DMS114 treated with DMSO at 0.1 percent for 48 hours (cell line): ENCODE measurements around the gene NPAT.
A peak's percentile ranks its signal among the peaks of the same experiment; 100 is the strongest.

Experiments used
- DNase-seq: peaks from one replicate; lab custom pipeline; 2025; ENCODE audit not compliant: unreplicated experiment; lab: John Stamatoyannopoulos, UW

Gene NPAT

DNA sequence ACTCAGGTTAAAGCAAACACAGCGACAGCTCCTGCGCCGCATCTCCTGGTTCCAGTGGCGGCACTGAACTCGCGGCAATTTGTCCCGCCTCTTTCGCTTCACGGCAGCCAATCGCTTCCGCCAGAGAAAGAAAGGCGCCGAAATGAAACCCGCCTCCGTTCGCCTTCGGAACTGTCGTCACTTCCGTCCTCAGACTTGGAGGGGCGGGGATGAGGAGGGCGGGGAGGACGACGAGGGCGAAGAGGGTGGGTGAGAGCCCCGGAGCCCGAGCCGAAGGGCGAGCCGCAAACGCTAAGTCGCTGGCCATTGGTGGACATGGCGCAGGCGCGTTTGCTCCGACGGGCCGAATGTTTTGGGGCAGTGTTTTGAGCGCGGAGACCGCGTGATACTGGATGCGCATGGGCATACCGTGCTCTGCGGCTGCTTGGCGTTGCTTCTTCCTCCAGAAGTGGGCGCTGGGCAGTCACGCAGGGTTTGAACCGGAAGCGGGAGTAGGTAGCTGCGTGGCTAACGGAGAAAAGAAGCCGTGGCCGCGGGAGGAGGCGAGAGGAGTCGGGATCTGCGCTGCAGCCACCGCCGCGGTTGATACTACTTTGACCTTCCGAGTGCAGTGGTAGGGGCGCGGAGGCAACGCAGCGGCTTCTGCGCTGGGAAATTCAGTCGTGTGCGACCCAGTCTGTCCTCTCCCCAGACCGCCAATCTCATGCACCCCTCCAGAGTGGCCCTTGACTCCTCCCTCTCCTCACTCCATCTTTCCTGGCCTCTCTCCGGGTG is at the start of gene NPAT, which contains the start of gene ATM:
TSS of gene NPAT (minus strand) at position 65 of the 774 bp plus-strand sequence. CDS start 102 bp downstream, outside the sequence.
TSS of gene ATM (plus strand) at position 494 of the 774 bp plus-strand sequence. CDS start 4,558 bp downstream, outside the sequence.
- peak; percentile 90 for DNase-seq

GRCh38 chr11:108269583-108269982 is 47.1 kb upstream of the NPAT start:
- no peak for DNase-seq

DNA sequence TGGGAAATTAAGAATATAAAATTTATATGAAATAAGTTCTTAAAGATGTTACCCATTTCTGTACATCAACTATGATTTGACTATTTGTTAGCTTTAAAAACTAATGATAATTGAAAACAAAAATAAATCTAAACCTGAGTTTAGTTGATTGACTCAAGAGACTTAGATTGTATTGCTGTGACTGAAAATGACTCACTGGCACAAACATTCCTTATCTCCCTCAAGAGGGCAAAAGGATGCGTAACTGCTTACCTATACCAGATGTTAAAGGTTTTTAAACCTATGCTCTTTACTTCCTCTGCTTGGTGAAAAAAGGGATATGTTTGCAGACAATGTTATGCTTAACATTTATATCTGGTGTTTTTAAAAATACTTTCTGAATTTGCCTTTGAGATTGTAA is 30.7 kb upstream of the NPAT start:
- DNase-seq: no peak

GRCh38 chr11:108246885-108247284 is 24.4 kb upstream of the NPAT start:
- no peak for DNase-seq

DNA sequence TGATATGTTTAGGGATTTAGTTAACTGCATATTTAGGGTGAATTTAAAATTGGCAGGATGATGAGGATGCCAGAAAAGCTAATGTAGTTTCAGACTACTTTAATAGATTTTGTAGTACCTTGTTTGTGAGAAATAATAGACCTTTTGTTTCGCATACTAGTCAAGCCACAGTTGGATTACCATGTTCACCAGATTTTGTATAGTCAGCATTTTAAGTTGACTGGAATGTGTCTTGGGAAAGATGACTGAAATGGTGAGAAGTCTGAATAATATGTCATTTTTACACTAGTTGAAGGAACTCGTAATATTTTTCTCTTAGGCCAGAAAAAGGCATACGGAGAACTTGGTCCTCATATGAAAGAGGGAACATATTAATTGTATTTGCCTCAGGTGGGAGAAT is 23.9 kb upstream of the NPAT start:
- no peak for DNase-seq

DNA sequence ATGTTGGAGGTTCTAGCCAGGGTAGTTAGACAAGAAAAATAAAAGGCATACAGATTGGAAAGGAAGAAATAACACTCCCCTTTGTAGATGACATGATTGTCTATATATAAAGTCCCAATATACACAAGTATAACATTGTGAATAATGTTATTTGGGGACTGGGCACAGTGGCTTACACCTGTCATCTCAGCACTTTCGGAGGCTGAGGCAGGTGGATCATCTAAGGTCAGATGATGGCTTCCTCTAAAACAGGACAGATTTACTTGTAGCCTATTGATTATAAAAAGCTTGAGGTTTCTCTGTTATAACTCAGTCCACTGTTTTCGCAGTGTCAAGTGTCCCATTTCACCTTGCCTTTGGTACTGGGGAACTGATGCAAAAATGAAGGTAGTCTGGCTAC is 20.0 kb upstream of the NPAT start:
- no peak for DNase-seq

DNA sequence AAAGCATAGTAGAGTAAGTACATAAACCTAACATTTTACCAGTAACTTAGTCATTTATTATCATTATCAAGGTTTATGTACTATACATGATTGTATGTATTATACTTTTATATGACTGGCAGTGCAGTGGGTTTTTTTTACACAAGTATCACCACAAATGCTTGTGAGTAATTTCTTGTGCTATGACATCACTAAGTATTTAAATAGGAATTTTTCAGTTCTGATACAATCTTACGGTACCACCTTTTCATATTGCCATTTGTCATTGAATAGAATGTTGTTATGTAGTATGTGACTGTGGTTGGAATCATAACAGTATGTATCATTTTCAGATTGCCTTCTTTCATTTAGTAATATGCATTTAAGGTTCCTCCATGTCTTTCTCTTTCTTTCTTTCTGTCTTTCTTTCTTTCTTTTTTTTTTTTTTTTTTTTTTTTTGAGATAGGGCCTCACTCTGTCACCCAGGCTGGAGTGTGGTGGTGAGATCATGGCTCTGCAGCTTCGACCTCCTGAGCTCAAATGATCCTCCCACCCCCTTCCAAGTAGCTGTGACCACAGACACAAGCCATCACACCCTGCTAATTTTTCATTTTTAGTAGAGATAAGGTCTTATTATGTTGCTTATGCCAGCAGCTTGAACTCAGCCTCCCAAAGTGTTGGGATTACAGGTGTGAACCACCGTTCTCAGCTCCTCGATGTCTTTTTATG is 19.0 kb upstream of the NPAT start:
- DNase-seq: no peak

DNA sequence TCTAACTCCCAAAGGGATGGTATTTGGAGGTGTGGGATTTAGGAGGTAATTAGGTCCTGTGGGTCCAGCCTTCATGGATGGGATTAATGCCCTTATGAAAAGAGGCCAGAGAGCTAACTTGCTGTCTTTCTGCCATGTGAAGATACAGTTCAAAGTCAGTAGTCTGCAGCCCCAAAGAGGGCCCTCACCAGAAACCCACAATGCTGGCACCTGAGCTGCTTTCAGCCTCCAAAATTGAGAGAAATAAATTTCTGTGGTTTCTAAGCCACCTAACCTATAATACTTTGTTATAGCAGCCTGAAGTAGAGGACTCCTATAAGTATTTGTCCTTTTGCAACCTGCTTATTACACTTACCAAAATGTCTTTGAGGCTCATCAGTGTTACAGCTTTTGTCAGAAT is 16.6 kb upstream of the NPAT start:
- DNase-seq: no peak

DNA sequence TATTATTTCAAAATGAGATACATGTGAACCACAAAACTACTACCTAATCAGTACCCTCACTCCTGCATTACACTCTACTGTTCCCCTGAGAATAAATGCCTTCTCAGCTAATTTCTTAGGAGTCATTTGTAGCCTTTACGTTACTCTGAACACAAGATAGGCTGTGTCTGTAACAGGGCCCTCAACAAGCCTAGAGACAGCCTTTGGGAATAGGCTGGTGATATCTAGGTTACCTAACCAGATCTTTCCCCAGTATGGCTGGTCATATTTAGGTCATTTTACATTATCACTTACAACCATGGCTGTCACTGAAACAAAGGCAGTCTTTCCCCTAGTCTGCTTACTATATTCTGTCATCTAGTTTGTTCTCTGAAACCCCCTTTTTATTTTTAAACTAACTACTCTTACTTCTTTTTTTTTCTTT is 14.6 kb upstream of the NPAT start:
- no peak for DNase-seq

DNA sequence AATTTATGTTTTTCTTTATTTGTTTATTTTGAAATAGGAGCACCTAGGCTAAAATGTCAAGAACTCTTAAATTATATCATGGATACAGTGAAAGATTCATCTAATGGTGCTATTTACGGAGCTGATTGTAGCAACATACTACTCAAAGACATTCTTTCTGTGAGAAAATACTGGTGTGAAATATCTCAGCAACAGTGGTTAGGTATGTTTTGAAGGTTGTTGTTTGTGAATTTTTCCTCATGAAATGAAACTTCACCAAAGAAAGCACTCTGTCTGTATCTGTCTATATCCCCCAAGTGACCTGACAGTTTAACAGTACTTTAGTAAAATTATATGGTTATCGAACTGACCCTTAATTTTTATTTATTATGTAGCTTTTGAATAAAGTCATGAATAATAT is 13.2 kb upstream of the NPAT start:
- DNase-seq: no peak

GRCh38 chr11:108235192-108235591 is 12.8 kb upstream of the NPAT start:
- no peak for DNase-seq

- DNase-seq: no peak
These were observed 11.0 kb upstream of the NPAT start for GRCh38 chr11:108233277-108233945.

DNA sequence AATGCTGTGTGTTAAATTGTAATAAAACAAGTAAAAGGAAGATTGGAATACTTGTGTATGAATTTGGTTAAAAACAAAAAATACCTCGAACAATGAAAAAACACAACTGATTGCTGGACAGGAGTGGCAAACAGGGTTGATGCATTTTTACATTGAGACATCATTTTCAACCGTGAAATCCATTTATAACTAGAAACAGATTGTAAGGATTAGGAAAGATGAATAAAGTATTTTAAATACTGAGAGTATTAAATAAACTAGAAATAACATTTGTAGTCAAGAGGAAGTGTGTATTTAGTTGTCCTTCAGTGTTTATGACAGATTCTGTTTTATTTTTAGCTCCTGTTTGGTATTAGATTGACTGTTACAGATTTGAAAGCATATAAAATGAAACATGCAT is 5.8 kb upstream of the NPAT start:
- no peak for DNase-seq

- no peak for DNase-seq
These were observed 3.6 kb upstream of the NPAT start for GRCh38 chr11:108226036-108226435.

GRCh38 chr11:108224911-108225786 is 2.7 kb upstream of the NPAT start:
- no peak for DNase-seq

DNA sequence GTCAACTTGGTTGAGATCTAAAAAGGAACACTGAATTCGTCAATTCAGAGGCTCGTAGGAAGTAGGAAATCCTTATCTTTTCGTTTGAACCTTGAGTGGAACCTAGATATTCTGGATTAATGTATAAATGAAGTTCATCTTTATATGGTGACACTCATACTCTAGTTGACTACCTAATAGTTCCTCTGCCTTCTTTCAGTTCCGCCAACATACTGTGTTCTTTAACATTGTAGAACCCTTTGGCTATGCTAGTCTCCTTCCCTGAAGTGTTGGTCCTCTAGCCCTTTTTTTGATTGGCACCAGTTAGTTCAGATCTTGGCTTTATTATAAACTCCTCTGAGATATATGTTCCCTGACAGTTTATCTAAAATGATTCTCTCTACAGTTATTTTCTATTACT is 1.9 kb upstream of the NPAT start:
- DNase-seq: no peak

GRCh38 chr11:108223348-108224149 is 1.1 kb upstream of the NPAT start:
- no peak for DNase-seq

DNA sequence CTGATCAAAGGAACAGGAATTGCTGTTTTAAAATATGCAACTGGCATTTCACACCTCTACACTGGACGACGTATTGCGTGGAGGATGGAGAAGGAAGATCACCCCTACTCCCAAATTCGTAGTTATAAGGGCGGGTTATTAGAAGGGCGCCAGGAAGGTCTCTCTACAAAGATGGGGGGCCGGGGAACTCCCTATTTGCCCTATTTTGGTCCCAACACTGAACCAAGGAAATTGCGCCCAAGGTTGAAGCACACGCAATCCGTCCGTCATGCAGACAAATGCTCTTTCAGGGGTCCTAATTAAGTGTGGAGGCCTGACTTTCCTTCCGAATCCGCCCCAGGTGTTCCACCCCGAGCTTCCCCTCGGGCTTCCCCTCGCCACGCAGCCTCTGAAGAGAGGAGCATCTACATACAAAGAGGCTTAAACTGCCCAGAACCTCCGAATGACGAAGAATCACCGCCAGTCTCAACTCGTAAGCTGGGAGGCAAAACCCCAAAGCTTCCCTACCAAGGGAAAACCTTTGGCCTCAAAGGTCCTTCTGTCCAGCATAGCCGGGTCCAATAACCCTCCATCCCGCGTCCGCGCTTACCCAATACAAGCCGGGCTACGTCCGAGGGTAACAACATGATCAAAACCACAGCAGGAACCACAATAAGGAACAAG is 396 bp downstream of the NPAT start:
- no peak for DNase-seq

- DNase-seq: no peak
These were observed 1.1 kb downstream of the NPAT start for GRCh38 chr11:108221371-108221770.
